Cardiac fibroblast (primary cell): ENCODE results near the gene DNM2.
A peak's percentile ranks its signal among the peaks of the same experiment; 100 is the strongest.

Experiments used
- DNase-seq, 2 donors: peaks; one replicate each; pipeline versions ENCODE4 v3.0.0 to v3.0.0-alpha.2; 2010; ENCODE audit warnings: low read depth in 2 of 2
- H3K4me3 ChIP-seq, 2 donors: replicated peaks in 1 of 2; 1 replicate in 1 of 2; 2 replicates in 1 of 2; pipeline ENCODE4 v1.5.1; 2011; ENCODE audit warnings: low read depth in 2 of 2, low read length in 2 of 2, mild to moderate bottlenecking in 2 of 2, moderate library complexity in 1 of 2
- CTCF ChIP-seq: IDR thresholded peaks from one replicate; pipeline ENCODE4 v1.5.1; 2011; ENCODE audit warnings: low read depth, mild to moderate bottlenecking, low read length, inconsistent platforms

DNM2 gene

GRCh38 chr19:10846500-10847202 lies 128.8 kb downstream of the DNM2 start:
- H3K4me3 ChIP-seq: no peak overlapping the region
- DNase-seq: no peak
- TF ChIP-seq CTCF: no peak

- peak within 1 kb of the TSS in 1 of 2 donors; percentile 15 for H3K4me3 ChIP-seq
- TF ChIP-seq CTCF: no peak
- peak in 1 of 2 donors; percentile 54 for DNase-seq
Observed at GRCh38 chr19:10848230-10848856, 130.5 kb downstream of the DNM2 start, which contains the start of gene C19orf38. C19orf38 (plus strand) TSS chr19:10848415; CDS start chr19:10848509, 94 bp downstream.

- TF ChIP-seq CTCF: no peak
- H3K4me3 ChIP-seq: no peak overlapping the region
- DNase-seq: no peak
Observed at GRCh38 chr19:10850631-10851030, 132.8 kb downstream of the DNM2 start.

DNA sequence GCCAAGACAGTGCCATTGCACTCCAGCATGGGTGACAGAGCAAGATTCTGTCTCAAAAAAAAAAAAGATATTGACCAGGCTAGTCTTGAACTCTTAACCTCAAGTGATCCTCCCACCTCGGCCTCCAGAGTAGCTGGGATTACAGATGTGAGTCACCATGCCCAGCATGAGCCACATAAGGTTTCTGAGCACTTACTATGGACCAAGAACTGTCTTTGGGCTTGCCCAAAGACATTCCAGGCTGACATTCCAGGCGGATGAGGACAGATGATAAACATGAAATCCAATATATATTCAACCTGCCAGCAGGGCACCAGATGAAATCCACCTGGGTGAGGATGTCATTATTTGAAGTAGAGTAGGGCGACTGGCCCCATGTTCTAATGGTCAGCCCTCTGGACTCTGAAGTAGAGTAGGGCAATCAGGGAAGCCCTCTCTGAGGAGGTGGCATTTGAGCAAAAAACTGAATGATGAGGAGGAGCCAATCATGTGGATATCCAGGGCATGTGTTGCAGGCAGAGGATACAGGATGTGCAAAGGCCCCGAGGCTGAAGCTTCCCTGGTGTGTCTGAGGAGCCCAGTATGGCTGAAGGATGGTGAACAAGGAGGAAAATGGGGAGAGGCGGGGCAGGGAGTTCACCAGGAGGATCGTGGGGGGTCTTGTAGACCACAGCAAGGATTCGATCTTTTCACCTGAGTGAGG lies 134.4 kb downstream of the DNM2 start:
- TF ChIP-seq CTCF: no peak
- no peak overlapping the region for H3K4me3 ChIP-seq
- peak; percentile 56 to 61 for DNase-seq

GRCh38 chr19:10852941-10853340 lies 135.1 kb downstream of the DNM2 start:
- no peak overlapping the region for H3K4me3 ChIP-seq
- TF ChIP-seq CTCF: no peak
- DNase-seq: no peak

DNA sequence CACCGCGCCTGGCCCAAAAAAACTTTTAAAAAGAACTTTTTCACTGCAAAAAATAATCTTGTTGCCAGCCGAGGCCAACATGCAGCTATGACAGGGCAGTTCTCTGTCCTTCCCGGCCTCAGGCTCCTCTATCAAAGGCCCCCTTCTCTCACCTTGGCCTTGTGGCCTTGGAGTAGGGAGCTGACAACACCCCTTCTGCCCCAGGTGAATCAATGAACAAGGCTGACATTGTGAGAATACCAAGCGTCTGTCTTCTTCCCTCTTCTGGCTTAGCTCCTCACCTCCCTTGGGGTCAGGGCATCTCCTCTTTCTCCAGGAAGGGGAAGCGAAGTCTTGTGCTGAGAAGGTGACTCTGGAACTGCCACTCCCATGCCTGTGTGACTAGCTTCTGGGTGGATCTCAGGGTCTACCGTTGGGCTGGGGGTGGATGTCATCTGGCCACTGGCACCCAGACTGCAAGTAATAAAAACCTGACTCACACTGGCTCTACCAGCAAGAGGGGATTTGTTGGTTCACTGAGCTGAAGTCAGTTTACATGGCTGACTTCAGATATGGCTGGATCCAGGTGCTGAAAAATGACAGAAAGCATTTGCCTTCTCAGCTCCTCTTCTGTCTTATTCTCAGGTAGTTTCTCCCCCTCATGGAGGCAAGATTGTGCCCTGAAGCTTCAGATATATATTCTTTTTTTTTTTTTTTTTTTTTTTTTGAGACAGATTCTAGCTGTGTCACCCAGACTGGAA lies 136.6 kb downstream of the DNM2 start:
- no peak overlapping the region for H3K4me3 ChIP-seq
- no peak for TF ChIP-seq CTCF
- no peak for DNase-seq
